GM12878 (cell line): ENCODE measurements around the gene TMCO6. TPM values are rescaled to one million over a fixed set of nuclear protein-coding genes. Genes with fewer than 3 reads are reported as not detected.
"Not testable (repeated sequence)": the region's sequence is repeated elsewhere in the genome, so short reads cannot be mapped to it uniquely, and the experiment has no call there.

ENCODE experiments used
- ATAC-seq: fragments of 200-7000 bp; cut with Tn5 transposase; 3 replicates; pipeline ENCODE4 v1.9.1; 2020; ENCODE audit warnings: mild to moderate bottlenecking, moderate library complexity
- BruUV-seq: library from RNA; stranded (reverse); fragments of 400-500 nt; replicated peaks from 2 replicates; lab custom pipeline; 2021; lab: Mats Ljungman, UMichigan
- CTCF ChIA-PET: fragments of 300-600 bp; sonication (Branson Sonifier 250); formaldehyde crosslinking; extraction: SDS; loops from one replicate; lab custom pipeline; 2021; ENCODE audit warnings: inconsistent platforms; lab: Yijun Ruan, JAX
- POLR2A ChIA-PET: fragments of 350-600 bp; formaldehyde crosslinking; extraction: SDS; loops from one replicate; lab custom pipeline; 2021; ENCODE audit warnings: inconsistent platforms; lab: Charles Lee
- RAD21 ChIA-PET: fragments of 300-600 bp; sonication (Branson Sonifier 250); formaldehyde crosslinking; loops from one replicate; lab custom pipeline; 2023; ENCODE audit warnings: antibody characterized with exemption; ENCODE audit not compliant: unreplicated experiment; lab: Charles Lee
- SMC1A ChIA-PET: fragments of 300-600 bp; sonication (Branson Sonifier 250); formaldehyde crosslinking; loops from one replicate; lab custom pipeline; 2023; ENCODE audit not compliant: unreplicated experiment, uncharacterized antibody; lab: Charles Lee
- DNase-seq: peaks from one replicate; pipeline ENCODE4 v3.0.0-alpha.2; 2011; ENCODE audit warnings: low read depth, low spot score
- FAIRE-seq: peaks from 3 replicates; lab custom pipeline; 2011; peaks lifted over from hg19 to GRCh38; lab: Jason Lieb, UNC
- H2AFZ ChIP-seq: 2 replicates; pipeline ENCODE4 v1.6.0; 2011; ENCODE audit warnings: low read depth, low read length, control low read depth; ENCODE audit not compliant: control insufficient read depth
- H3K27ac ChIP-seq: 2 replicates; pipeline ENCODE4 v1.5.1; 2011; ENCODE audit warnings: control low read depth; ENCODE audit not compliant: control insufficient read depth, insufficient read depth
- H3K27me3 ChIP-seq, 2 experiments: replicated peaks in 1 of 2; 2 replicates each; pipeline versions ENCODE4 v1.6.0 to v1.6.1; 2011; ENCODE audit warnings: low read length in 1 of 2; ENCODE audit not compliant: control insufficient read depth in 2 of 2, insufficient read depth in 2 of 2
- H3K36me3 ChIP-seq, 2 experiments: 2 replicates each; pipeline ENCODE4 v1.5.1; 2011; ENCODE audit warnings: low read length in 1 of 2; ENCODE audit not compliant: control insufficient read depth in 2 of 2, insufficient read depth in 2 of 2
- H3K4me1 ChIP-seq: 2 replicates; pipeline ENCODE4 v1.6.1; 2011; ENCODE audit warnings: mild to moderate bottlenecking, low read length, moderate library complexity, mixed read lengths; ENCODE audit not compliant: control insufficient read depth, insufficient read depth
- H3K4me2 ChIP-seq: 2 replicates; pipeline ENCODE4 v1.6.0; 2011; ENCODE audit warnings: control low read depth; ENCODE audit not compliant: control insufficient read depth, insufficient read depth
- H3K4me3 ChIP-seq: fragments of 200-600 bp; sonication (generic); 2 replicates; pipeline ENCODE4 v1.5.1; 2016
- H3K79me2 ChIP-seq: 2 replicates; pipeline ENCODE4 v1.6.0; 2011; ENCODE audit warnings: low read length; ENCODE audit not compliant: control insufficient read depth, insufficient read depth
- H3K9ac ChIP-seq: 2 replicates; pipeline ENCODE4 v1.8.0; 2011; ENCODE audit warnings: low read length, control low read depth, mixed read lengths; ENCODE audit not compliant: control insufficient read depth, insufficient read depth
- H3K9me3 ChIP-seq: replicated peaks from 3 replicates; pipeline ENCODE4 v1.5.1; 2011; ENCODE audit warnings: mild to moderate bottlenecking, low read length; ENCODE audit not compliant: control insufficient read depth, insufficient read depth
- H4K20me1 ChIP-seq: 2 replicates; pipeline ENCODE4 v1.6.0; 2011; ENCODE audit not compliant: control insufficient read depth, insufficient read depth
- ATF7 ChIP-seq: fragments of 450-650 bp; IDR thresholded peaks from 2 replicates; pipeline ENCODE4 v1.6.1; 2016; ENCODE audit warnings: low read depth, mild to moderate bottlenecking
- BCL11A ChIP-seq: IDR thresholded peaks from 2 replicates; pipeline ENCODE4 v1.6.1; 2011; ENCODE audit warnings: low read depth, low read length
- BHLHE40 ChIP-seq, 2 experiments: fragments of 450-650 bp in 1 of 2; IDR thresholded peaks; 2 replicates each; pipeline ENCODE4 v1.6.1; 2011 to 2017; ENCODE audit warnings: low read depth in 2 of 2, borderline replicate concordance in 1 of 2, improper control_type of control experiment in 1 of 2, low read length in 1 of 2, mild to moderate bottlenecking in 1 of 2
- CHD1 ChIP-seq: IDR thresholded peaks from 2 replicates; pipeline ENCODE4 v1.6.1; 2012; ENCODE audit warnings: low read depth, low read length, improper control_type of control experiment
- POU2F2 ChIP-seq: IDR thresholded peaks from 3 replicates; pipeline ENCODE4 v1.6.1; 2011; ENCODE audit warnings: low read depth, mild to moderate bottlenecking, low read length, borderline replicate concordance
- ZZZ3 ChIP-seq: IDR thresholded peaks from 2 replicates; pipeline ENCODE4 v1.6.1; 2011; ENCODE audit warnings: low read depth; ENCODE audit not compliant: control insufficient read depth, insufficient read length
- WGBS: methylation state at CpG from one replicate; pipeline ENCODE4 v1.1.6; 2016; ENCODE audit warnings: low lambda C conversion rate; ENCODE audit not compliant: insufficient replicate concordance, insufficient coverage; ENCODE audit errors: missing lambda C conversion rate; 5-methylcytosine and 5-hydroxymethylcytosine counted together
- in situ Hi-C: fragments of 300-500 bp; cut with MboI; formaldehyde crosslinking; loops from 9 replicates; pipeline ENCODE4 v1.14.3; 2018; ENCODE audit warnings: mixed read lengths
- intact Hi-C: fragments of 100-400 bp; cut with micrococcal nuclease; formaldehyde crosslinking; loops from one replicate; pipeline ENCODE4 v1.14.2; 2022; ENCODE audit not compliant: unreplicated experiment
- polyA plus RNA-seq, 11 experiments: library from polyadenylated mRNA; depleted of rRNA in 4 of 11; unstranded in 6 of 11; stranded (reverse) in 5 of 11; fragments of >200 nt; fragmentation: Nextera tagmentation in 4 of 11; fragmentation: Illumina TruSeq in 1 of 11; extraction: Ambion mirVana in 4 of 11; extraction: Trizol in 1 of 11; gene quantifications; 1 replicate in 1 of 11; 2 replicates in 10 of 11; pipeline versions ENCODE4 v1.2.1 to v1.2.3, GENCODE V29; 2011 to 2016; ENCODE audit warnings: inconsistent platforms in 2 of 11, missing spikeins in 2 of 11, low read depth in 1 of 11
- total RNA-seq, 4 experiments: library from RNA; depleted of rRNA in 3 of 4; stranded (reverse); fragments of >200 nt in 3 of 4; fragmentation: Illumina TruSeq in 1 of 4; extraction: Trizol in 1 of 4; gene quantifications; 2 replicates each; pipeline versions ENCODE4 v1.2.1 to v1.2.3, GENCODE V29; 2013 to 2021
- TF ChIP-seq, protein P1 (sequence below): fragments of 450-650 bp; IDR thresholded peaks from 2 replicates; pipeline ENCODE4 v1.6.1; 2017; ENCODE audit warnings: mild to moderate bottlenecking, moderate library complexity
- TF ChIP-seq, protein P2 (sequence below): IDR thresholded peaks from 2 replicates; pipeline ENCODE4 v1.6.1; 2012; ENCODE audit warnings: low read depth, low read length, improper control_type of control experiment
- TF ChIP-seq, protein P3 (sequence below): fragments of 450-650 bp; IDR thresholded peaks from 2 replicates; pipeline ENCODE4 v1.6.1; 2017; ENCODE audit warnings: low read depth, mild to moderate bottlenecking, moderate library complexity

Gene TMCO6
- total and polyA plus RNA-seq, 10 of the 15 experiments (the other 5 are each of a cell fraction or from before 2014, with no cell fraction given) = 4.1 to 21.6 (median 11.7) TPM

DNA sequence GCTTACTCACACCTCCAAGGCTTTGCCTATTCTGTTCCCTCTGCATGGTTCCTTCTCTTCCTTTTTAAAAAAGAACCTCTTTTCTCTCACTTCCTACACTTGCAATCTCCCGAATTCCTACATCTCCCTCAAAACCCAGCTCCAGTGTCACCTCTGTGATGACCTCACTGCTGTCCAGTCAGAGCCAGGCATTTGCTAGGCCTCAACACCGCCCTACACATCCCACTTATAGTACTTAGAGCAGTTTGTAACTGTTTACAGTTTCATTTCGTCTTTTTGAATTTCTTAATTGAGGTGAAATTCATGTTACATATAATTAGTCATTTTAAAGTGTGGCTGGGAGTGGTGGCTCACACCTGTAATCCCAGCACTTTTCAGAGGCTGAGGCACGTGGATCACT is 37.1 kb upstream of the TMCO6 start (continued):
- TF ChIP-seq BHLHE40 (IDR thresholded peaks at IDR 0.05; ENCODE audit: borderline replicate concordance in 1 of 2, low read depth in 2 of 2, low read length in 1 of 2) = peak in 1 of 2 experiments; percentile 31; a peak in 1 of 4 replicates

DNA sequence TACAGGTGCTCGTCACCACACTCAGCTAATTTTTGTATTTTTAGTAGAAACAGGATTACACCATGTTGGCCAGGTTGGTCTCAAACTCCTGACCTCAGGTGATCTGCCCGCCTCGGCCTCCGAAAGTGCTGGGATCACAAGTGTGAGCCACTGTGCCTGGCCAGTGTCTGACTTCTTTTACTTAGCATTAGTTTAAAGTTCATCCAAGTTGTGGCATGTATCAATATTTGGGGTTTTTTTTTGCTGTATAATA is 35.9 kb upstream of the TMCO6 start:
- H3K27me3 ChIP-seq, ATAC-seq, CTCF ChIA-PET, H3K9ac ChIP-seq, POLR2A ChIA-PET, intact Hi-C loops, RAD21 ChIA-PET, H4K20me1 ChIP-seq, BruUV-seq, H3K4me2 ChIP-seq, FAIRE-seq, SMC1A ChIA-PET, H3K9me3 ChIP-seq, H2AFZ ChIP-seq, H3K27ac ChIP-seq, H3K4me3 ChIP-seq, DNase-seq, H3K36me3 ChIP-seq, in situ Hi-C loops, H3K79me2 ChIP-seq, H3K4me1 ChIP-seq: not testable (repeated sequence)
- 76% methylated on average over 4 of the region's 4 CpGs for WGBS

DNA sequence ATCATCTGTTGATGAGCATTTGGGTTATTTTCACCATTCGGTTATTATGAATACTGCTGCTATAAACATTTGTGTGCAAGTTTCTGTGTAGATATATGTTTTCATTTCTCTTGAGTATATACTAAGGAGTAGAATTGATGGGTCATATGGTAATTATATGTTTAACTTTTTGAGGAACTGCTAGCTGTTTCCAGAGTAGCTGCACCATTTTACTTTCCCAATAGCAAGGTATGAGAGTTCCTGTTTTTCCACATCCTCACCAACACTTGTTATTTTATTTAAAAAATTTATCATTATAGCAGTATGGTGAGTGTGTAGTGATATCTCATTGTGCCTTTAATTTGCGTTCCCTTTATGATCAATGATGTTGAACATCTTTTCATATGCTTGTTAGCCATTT is 35.5 kb upstream of the TMCO6 start:
- intact Hi-C loops = no loop called here
- Histone ChIP-seq H3K9me3 (no peaks in the 10 kb centered on the region), H2AFZ (no peak overlapping the region), H3K9ac (no peak overlapping the region), H3K27me3 (no peaks in the 10 kb centered on the region), H3K79me2 (no peaks in the 10 kb centered on the region), H3K36me3 (no peaks in the 10 kb centered on the region), H3K27ac (no peak overlapping the region), H4K20me1 (no peaks in the 10 kb centered on the region), H3K4me1 (no peaks in the 10 kb centered on the region), H3K4me2 (no peak overlapping the region), H3K4me3 (no peak overlapping the region)
- no peak for ATAC-seq
- ChIA-PET POLR2A (no interaction called here), SMC1A (no interaction called here), RAD21 (no interaction called here), CTCF (interaction anchor here (0.5 to 0.6 kb wide), 2 partner anchors 10 to 245 kb away, joined by 3 read pairs; no protein-coding TSS in a partner anchor)
- DNase-seq = no peak
- in situ Hi-C loops = no loop called here
- no peak for FAIRE-seq
- BruUV-seq = no TSS peak
- 92% methylated on average over 2 of the region's 2 CpGs for WGBS
- no peak for TF ChIP-seq ZZZ3
- TF ChIP-seq CHD1 = no peak
- TF ChIP-seq ATF7 = no peak
- no peak for TF ChIP-seq POU2F2
- TF ChIP-seq BCL11A = no peak
- TF ChIP-seq, protein P1, sequence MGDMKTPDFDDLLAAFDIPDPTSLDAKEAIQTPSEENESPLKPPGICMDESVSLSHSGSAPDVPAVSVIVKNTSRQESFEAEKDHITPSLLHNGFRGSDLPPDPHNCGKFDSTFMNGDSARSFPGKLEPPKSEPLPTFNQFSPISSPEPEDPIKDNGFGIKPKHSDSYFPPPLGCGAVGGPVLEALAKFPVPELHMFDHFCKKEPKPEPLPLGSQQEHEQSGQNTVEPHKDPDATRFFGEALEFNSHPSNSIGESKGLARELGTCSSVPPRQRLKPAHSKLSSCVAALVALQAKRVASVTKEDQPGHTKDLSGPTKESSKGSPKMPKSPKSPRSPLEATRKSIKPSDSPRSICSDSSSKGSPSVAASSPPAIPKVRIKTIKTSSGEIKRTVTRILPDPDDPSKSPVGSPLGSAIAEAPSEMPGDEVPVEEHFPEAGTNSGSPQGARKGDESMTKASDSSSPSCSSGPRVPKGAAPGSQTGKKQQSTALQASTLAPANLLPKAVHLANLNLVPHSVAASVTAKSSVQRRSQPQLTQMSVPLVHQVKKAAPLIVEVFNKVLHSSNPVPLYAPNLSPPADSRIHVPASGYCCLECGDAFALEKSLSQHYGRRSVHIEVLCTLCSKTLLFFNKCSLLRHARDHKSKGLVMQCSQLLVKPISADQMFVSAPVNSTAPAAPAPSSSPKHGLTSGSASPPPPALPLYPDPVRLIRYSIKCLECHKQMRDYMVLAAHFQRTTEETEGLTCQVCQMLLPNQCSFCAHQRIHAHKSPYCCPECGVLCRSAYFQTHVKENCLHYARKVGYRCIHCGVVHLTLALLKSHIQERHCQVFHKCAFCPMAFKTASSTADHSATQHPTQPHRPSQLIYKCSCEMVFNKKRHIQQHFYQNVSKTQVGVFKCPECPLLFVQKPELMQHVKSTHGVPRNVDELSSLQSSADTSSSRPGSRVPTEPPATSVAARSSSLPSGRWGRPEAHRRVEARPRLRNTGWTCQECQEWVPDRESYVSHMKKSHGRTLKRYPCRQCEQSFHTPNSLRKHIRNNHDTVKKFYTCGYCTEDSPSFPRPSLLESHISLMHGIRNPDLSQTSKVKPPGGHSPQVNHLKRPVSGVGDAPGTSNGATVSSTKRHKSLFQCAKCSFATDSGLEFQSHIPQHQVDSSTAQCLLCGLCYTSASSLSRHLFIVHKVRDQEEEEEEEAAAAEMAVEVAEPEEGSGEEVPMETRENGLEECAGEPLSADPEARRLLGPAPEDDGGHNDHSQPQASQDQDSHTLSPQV = no peak
- TF ChIP-seq, protein P2, sequence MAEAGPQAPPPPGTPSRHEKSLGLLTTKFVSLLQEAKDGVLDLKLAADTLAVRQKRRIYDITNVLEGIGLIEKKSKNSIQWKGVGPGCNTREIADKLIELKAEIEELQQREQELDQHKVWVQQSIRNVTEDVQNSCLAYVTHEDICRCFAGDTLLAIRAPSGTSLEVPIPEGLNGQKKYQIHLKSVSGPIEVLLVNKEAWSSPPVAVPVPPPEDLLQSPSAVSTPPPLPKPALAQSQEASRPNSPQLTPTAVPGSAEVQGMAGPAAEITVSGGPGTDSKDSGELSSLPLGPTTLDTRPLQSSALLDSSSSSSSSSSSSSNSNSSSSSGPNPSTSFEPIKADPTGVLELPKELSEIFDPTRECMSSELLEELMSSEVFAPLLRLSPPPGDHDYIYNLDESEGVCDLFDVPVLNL = no peak
- TF ChIP-seq, protein P3, sequence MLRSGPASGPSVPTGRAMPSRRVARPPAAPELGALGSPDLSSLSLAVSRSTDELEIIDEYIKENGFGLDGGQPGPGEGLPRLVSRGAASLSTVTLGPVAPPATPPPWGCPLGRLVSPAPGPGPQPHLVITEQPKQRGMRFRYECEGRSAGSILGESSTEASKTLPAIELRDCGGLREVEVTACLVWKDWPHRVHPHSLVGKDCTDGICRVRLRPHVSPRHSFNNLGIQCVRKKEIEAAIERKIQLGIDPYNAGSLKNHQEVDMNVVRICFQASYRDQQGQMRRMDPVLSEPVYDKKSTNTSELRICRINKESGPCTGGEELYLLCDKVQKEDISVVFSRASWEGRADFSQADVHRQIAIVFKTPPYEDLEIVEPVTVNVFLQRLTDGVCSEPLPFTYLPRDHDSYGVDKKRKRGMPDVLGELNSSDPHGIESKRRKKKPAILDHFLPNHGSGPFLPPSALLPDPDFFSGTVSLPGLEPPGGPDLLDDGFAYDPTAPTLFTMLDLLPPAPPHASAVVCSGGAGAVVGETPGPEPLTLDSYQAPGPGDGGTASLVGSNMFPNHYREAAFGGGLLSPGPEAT = no peak
